ENCODE results near the gene COX6A1.

GRCh38 chr12:120455302-120455701, 17.4 kb downstream of the COX6A1 start:
- TF ChIP-seq POLR2AphosphoS5 (IDR thresholded peaks at IDR 0.05; ENCODE audit: borderline replicate concordance, low read depth, low read length) (no peak), EZH2 (IDR thresholded peaks at IDR 0.05) (no peak), FOXP2 (optimal IDR thresholded peaks at IDR 0.05; ENCODE audit: control extremely low read depth, extremely low read length, insufficient read depth) (no peak)

Measured in SK-N-MC (cell line).